H9 (cell line): Measurements from ENCODE around the gene RORC. TPM values are rescaled to one million over a fixed set of nuclear protein-coding genes. Genes with fewer than 3 reads are reported as not detected.

Experiments
- DNase-seq: peaks from one replicate; pipeline ENCODE4 v3.0.0-alpha.2; 2017
- H2AFZ ChIP-seq: one replicate; pipeline ENCODE4 v1.6.1; 2013; ENCODE audit warnings: mild to moderate bottlenecking, low read length, control low read depth, moderate library complexity
- H2AK5ac ChIP-seq: 2 replicates; pipeline ENCODE4 v1.6.1; 2013; ENCODE audit warnings: low read length, control low read depth, mixed read lengths; ENCODE audit not compliant: insufficient read length
- H2BK120ac ChIP-seq: one replicate; pipeline ENCODE4 v1.6.1; 2013; ENCODE audit warnings: low read depth, mild to moderate bottlenecking, low read length, control low read depth, inconsistent platforms; ENCODE audit not compliant: poor library complexity, severe bottlenecking
- H2BK12ac ChIP-seq: 2 replicates; pipeline ENCODE4 v1.6.1; 2013; ENCODE audit warnings: low read length, control low read depth, mixed read lengths, low read depth; ENCODE audit not compliant: insufficient read length
- H2BK15ac ChIP-seq: 2 replicates; pipeline ENCODE4 v1.6.1; 2013; ENCODE audit warnings: low read depth, low read length, control low read depth
- H2BK20ac ChIP-seq: one replicate; pipeline ENCODE4 v1.6.1; 2013; ENCODE audit warnings: low read depth, mild to moderate bottlenecking, low read length, control low read depth, inconsistent platforms; ENCODE audit not compliant: poor library complexity, severe bottlenecking
- H2BK5ac ChIP-seq: 2 replicates; pipeline ENCODE4 v1.6.1; 2013; ENCODE audit warnings: low read length, control low read depth, mixed read lengths; ENCODE audit not compliant: insufficient read length
- H3K14ac ChIP-seq: 2 replicates; pipeline ENCODE4 v1.6.1; 2013; ENCODE audit warnings: low read length, control low read depth; ENCODE audit not compliant: insufficient read depth
- H3K18ac ChIP-seq: 2 replicates; pipeline ENCODE4 v1.6.1; 2013; ENCODE audit warnings: low read depth, mild to moderate bottlenecking, mixed read lengths, low read length, control low read depth; ENCODE audit not compliant: insufficient read length
- H3K23ac ChIP-seq: 2 replicates; pipeline ENCODE4 v1.6.1; 2013; ENCODE audit warnings: low read length, control low read depth, mixed read lengths, low read depth; ENCODE audit not compliant: insufficient read length
- H3K23me2 ChIP-seq: 2 replicates; pipeline ENCODE4 v1.6.1; 2013; ENCODE audit warnings: low read depth, mild to moderate bottlenecking, mixed read lengths, low read length, control low read depth; ENCODE audit not compliant: insufficient read length, poor library complexity, severe bottlenecking
- H3K27ac ChIP-seq: 2 replicates; pipeline ENCODE4 v1.5.1; 2013; ENCODE audit warnings: low read length, control low read depth, mixed read lengths, low read depth; ENCODE audit not compliant: insufficient read length
- H3K27me3 ChIP-seq: 2 replicates; pipeline ENCODE4 v1.6.1; 2013; ENCODE audit warnings: low read length, control low read depth, inconsistent platforms; ENCODE audit not compliant: insufficient read depth
- H3K4ac ChIP-seq: 2 replicates; pipeline ENCODE4 v1.6.1; 2013; ENCODE audit warnings: low read depth, mild to moderate bottlenecking, control low read depth, inconsistent platforms, low read length, moderate library complexity
- H3K4me1 ChIP-seq: 2 replicates; pipeline ENCODE4 v1.6.1; 2013; ENCODE audit warnings: low read length, control low read depth, inconsistent platforms; ENCODE audit not compliant: insufficient read depth
- H3K4me2 ChIP-seq: 2 replicates; pipeline ENCODE4 v1.6.1; 2013; ENCODE audit warnings: low read length, control low read depth, mixed read lengths; ENCODE audit not compliant: insufficient read length, insufficient read depth
- H3K56ac ChIP-seq: 2 replicates; pipeline ENCODE4 v1.6.1; 2013; ENCODE audit warnings: low read depth, mild to moderate bottlenecking, mixed read lengths, low read length, control low read depth; ENCODE audit not compliant: insufficient read length
- H3K79me1 ChIP-seq: 2 replicates; pipeline ENCODE4 v1.6.1; 2013; ENCODE audit warnings: low read depth, mild to moderate bottlenecking, moderate library complexity, low read length, control low read depth, inconsistent platforms; ENCODE audit not compliant: insufficient read depth, poor library complexity, severe bottlenecking
- H3K79me2 ChIP-seq: 2 replicates; pipeline ENCODE4 v1.6.1; 2013; ENCODE audit warnings: low read length, control low read depth, inconsistent platforms; ENCODE audit not compliant: insufficient read depth
- H3K9ac ChIP-seq: 2 replicates; pipeline ENCODE4 v1.6.1; 2013; ENCODE audit warnings: low read length, control low read depth, mixed read lengths; ENCODE audit not compliant: insufficient read length; ENCODE audit errors: extremely low read depth
- H3K9me3 ChIP-seq: one replicate; pipeline ENCODE4 v1.6.1; 2013; ENCODE audit warnings: low read depth, low read length, inconsistent platforms; ENCODE audit not compliant: control insufficient read depth
- H3T11ph ChIP-seq: one replicate; pipeline ENCODE4 v1.6.1; 2013; ENCODE audit warnings: mild to moderate bottlenecking, low read length, control low read depth, inconsistent platforms
- H4K20me1 ChIP-seq: one replicate; pipeline ENCODE4 v1.6.1; 2013; ENCODE audit not compliant: control insufficient read depth, insufficient read length, insufficient read depth
- H4K5ac ChIP-seq: 2 replicates; pipeline ENCODE4 v1.6.1; 2013; ENCODE audit warnings: low read depth, mild to moderate bottlenecking, mixed read lengths, low read length, control low read depth; ENCODE audit not compliant: insufficient read length
- H4K8ac ChIP-seq: replicated peaks from 2 replicates; pipeline ENCODE4 v1.6.1; 2013; ENCODE audit warnings: low read length, control low read depth, mixed read lengths, low read depth; ENCODE audit not compliant: insufficient read length
- H4K91ac ChIP-seq: 2 replicates; pipeline ENCODE4 v1.6.1; 2013; ENCODE audit warnings: low read depth, mild to moderate bottlenecking, moderate library complexity, mixed read lengths, low read length, control low read depth; ENCODE audit not compliant: insufficient read length
- H3K27ac Mint-ChIP-seq, 3 experiments: 2 replicates in 2 of 3; 3 replicates in 1 of 3; pipeline ENCODE4 v1.8.0; 2020 to 2021; ENCODE audit warnings: mixed read lengths in 3 of 3, mild to moderate bottlenecking in 1 of 3, moderate library complexity in 1 of 3
- H3K27me3 Mint-ChIP-seq: 2 replicates; pipeline ENCODE4 v1.8.0; 2021; ENCODE audit warnings: low read depth, mild to moderate bottlenecking, moderate library complexity, mixed read lengths
- H3K36me3 Mint-ChIP-seq, 3 experiments: 2 replicates in 2 of 3; 3 replicates in 1 of 3; pipeline ENCODE4 v1.8.0; 2020 to 2021; ENCODE audit warnings: low read depth in 3 of 3, mixed read lengths in 3 of 3; ENCODE audit not compliant: insufficient read depth in 1 of 3
- H3K4me1 Mint-ChIP-seq, 2 experiments: 2 replicates each; pipeline ENCODE4 v1.8.0; 2020; ENCODE audit warnings: mixed read lengths in 2 of 2
- H3K4me3 Mint-ChIP-seq, 2 experiments: 2 replicates in 1 of 2; 3 replicates in 1 of 2; pipeline ENCODE4 v1.8.0; 2020 to 2021; ENCODE audit warnings: mild to moderate bottlenecking in 2 of 2, mixed read lengths in 2 of 2, moderate library complexity in 1 of 2
- H3K9me3 Mint-ChIP-seq, 2 experiments: 2 replicates in 1 of 2; 3 replicates in 1 of 2; pipeline ENCODE4 v1.8.0; 2020; ENCODE audit warnings: mild to moderate bottlenecking in 2 of 2, mixed read lengths in 2 of 2, moderate library complexity in 1 of 2
- CTCF ChIP-seq: fragments of 200-600 bp; sonication (generic); conservative IDR thresholded peaks from 3 replicates; pipeline ENCODE4 v1.8.0; 2021; ENCODE audit warnings: antibody characterized with exemption, mild to moderate bottlenecking
- WGBS: extraction: QIAGEN DNeasy Blood & Tissue Kit; methylation state at CpG from one replicate; pipeline ENCODE4 v1.1.7; 2013; ENCODE audit warnings: missing lambda C conversion rate, low lambda C conversion rate, mixed read lengths; ENCODE audit not compliant: insufficient read length; ENCODE audit errors: extremely low coverage; 5-methylcytosine and 5-hydroxymethylcytosine counted together
- total RNA-seq: library from RNA; stranded (reverse); gene quantifications from 2 replicates; pipeline ENCODE4 v1.2.1, GENCODE V29; 2021

The RORC gene
- total RNA-seq, 1 experiment from 2014 or later = 0.52 TPM

DNA sequence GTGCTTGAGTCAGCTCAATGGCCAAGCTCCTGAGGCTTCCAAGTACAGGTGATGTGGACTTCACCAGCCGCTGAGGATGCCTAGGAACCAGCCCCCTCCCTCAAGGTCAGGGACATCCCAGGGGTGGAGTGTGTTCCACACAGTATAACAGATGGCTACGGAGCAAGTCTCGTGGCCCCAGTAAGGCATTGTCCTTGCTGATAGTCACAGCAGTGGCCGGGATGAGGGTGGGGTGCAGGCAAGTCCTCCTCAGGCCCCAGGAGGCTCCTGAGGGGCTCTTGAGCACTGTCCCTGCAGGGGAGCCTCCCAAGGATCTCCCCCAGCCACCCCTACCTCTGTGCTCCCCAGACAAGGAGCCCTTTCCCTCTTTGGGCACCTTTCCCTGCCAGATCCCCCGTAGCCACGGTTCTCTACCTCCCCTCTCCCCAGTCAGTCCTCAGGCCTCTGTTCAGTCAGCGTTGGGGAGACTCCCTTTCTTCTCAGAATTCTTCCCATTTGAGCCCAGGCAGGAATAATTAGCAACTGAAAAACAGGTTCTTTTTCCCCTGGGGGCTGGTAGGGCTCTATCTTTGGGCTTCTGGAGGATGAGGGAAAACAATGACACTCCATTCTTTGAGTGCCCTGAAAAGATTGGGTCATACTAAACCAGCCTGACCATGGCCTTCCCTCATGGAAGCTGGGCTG is 29.0 kb upstream of the RORC start:
- no peaks in the 10 kb centered on the region for H3K79me1 ChIP-seq
- Mint-ChIP-seq H3K36me3 (no peaks in the 10 kb centered on the region), H3K27ac (no peak overlapping the region), H3K4me1 (peaks cover 19 to 25% of the 10 kb centered on the region in 2 experiments), H3K9me3 (no peaks in the 10 kb centered on the region; a peak in 1 of 5 replicates), H3K27me3 (peaks cover 99% of the 10 kb centered on the region), H3K4me3 (peak overlapping the region in 1 of 2 experiments; percentile 13; a peak in 2 of 5 replicates)
- TF ChIP-seq CTCF = no peak
- H3K9me3 ChIP-seq = no peaks in the 10 kb centered on the region
- H3K79me2 ChIP-seq = no peaks in the 10 kb centered on the region
- H4K8ac ChIP-seq = no peak overlapping the region
- H3K18ac ChIP-seq = no peak overlapping the region
- no peak overlapping the region for H2BK20ac ChIP-seq
- peaks cover 39% of the 10 kb centered on the region for H3K27me3 ChIP-seq
- no peak overlapping the region for H3K56ac ChIP-seq
- no peak overlapping the region for H2BK15ac ChIP-seq
- H2BK12ac ChIP-seq = no peak overlapping the region
- H3T11ph ChIP-seq = no peak overlapping the region
- H2AK5ac ChIP-seq = no peak overlapping the region
- WGBS = no CpG with 5 or more reads among the region's 7 CpGs
- H4K91ac ChIP-seq = no peak overlapping the region
- peak; percentile 49 for DNase-seq
- H2AFZ ChIP-seq = no peak overlapping the region
- H3K4me2 ChIP-seq = no peak overlapping the region
- H3K14ac ChIP-seq = no peak overlapping the region
- H2BK5ac ChIP-seq = no peak overlapping the region
- no peak overlapping the region for H4K5ac ChIP-seq
- no peak overlapping the region for H3K4ac ChIP-seq
- H3K23me2 ChIP-seq = no peaks in the 10 kb centered on the region
- no peak overlapping the region for H2BK120ac ChIP-seq
- H3K27ac ChIP-seq = no peak overlapping the region
- H3K9ac ChIP-seq = no peak overlapping the region
- no peaks in the 10 kb centered on the region for H4K20me1 ChIP-seq
- no peak overlapping the region for H3K23ac ChIP-seq
- H3K4me1 ChIP-seq = no peaks in the 10 kb centered on the region; the same call in 1 of the 2 replicates
